T-helper 2 cell treated with Interferon-gamma antibody and Interleukin-4, amounts not matched to agents 100 ng/mL and 5 ng/mL, for 36 hours (primary cell): ENCODE results near the gene CFAP299. TPM values are rescaled to one million over a fixed set of nuclear protein-coding genes. Genes with fewer than 3 reads are reported as not detected.

ENCODE experiments used
- intact Hi-C: fragments of 100-400 bp; cut with micrococcal nuclease; formaldehyde crosslinking; loops from one replicate; pipeline ENCODE4 v1.15.1; 2023
- total RNA-seq: library from RNA; stranded (reverse); gene quantifications from 2 replicates; pipeline ENCODE4 v1.2.3, GENCODE V29; 2022

The CFAP299 gene
- total RNA-seq, 1 donor from 2014 or later: not detected

- intact Hi-C loops: no loop called here
Measured at GRCh38 chr4:80387390-80388283, 52.1 kb downstream of the CFAP299 start.

DNA sequence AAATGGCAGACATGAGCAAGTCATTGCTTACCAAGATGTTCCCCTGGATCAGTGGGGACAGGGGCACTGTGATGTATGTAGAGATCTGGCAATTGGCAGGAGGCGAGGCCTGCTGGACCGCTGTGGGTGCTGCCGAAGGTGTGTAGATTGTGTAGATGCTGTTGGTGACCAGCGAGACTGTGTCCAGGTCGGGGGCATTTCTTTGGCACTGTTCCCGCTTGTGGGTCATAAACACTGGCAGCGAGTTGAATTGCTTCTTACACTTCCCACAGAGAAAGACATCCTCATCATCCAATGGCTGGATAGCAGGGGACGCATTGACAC lies 52.7 kb downstream of the CFAP299 start:
- intact Hi-C loops: no loop called here

- intact Hi-C loops: no loop called here
Measured at GRCh38 chr4:80390178-80390577, 54.6 kb downstream of the CFAP299 start.

GRCh38 chr4:80393246-80393969 lies 57.9 kb downstream of the CFAP299 start:
- intact Hi-C loops: no loop called here

- intact Hi-C loops: no loop called here
Measured at GRCh38 chr4:80393970-80394250, 58.4 kb downstream of the CFAP299 start.

DNA sequence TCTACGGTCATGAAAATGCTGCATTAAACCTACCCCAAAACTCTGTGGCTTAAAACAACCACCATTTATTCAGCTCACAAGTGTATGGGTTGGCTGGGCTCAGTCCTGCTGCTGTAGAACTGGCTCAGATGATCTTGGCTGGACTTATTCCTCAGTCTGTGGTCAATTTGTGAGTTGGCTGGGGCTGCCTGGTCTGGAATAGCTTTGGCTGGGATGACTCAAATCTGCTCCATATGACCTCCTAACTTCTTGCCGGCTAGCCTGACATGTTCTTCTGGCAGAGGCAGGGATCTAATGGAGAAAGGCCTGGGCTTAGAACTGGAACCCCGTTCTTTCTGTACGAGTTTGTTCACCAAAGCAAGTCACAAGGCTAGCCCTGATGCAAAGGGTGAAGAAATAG lies 71.7 kb downstream of the CFAP299 start:
- intact Hi-C loops: no loop called here

- intact Hi-C loops: no loop called here
Measured at GRCh38 chr4:80409809-80410208, 74.3 kb downstream of the CFAP299 start.

GRCh38 chr4:80412322-80412721 lies 76.8 kb downstream of the CFAP299 start:
- intact Hi-C loops: no loop called here

- intact Hi-C loops: no loop called here
Measured at GRCh38 chr4:80413086-80413485, 77.6 kb downstream of the CFAP299 start.

DNA sequence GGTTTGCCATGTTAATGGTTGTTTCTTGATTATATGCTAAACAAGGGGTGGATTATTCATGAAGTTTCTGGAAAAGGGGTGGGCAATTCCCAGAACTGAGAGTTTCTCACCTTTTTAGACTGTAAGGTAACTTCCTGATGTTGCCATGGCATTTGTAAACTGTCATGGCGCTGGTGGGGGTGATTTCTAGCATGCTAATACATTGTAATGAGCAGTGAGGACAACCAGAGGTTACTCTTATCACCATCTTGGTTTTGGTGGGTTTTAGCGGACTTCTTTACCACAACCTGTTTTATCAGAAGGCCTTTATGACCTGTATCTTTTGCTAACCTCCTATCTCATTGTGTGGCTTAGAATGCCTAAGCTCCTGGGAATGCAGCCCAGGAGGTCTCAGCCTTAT lies 81.5 kb downstream of the CFAP299 start:
- intact Hi-C loops: no loop called here

GRCh38 chr4:80419946-80420345 lies 84.4 kb downstream of the CFAP299 start:
- intact Hi-C loops: loop anchor here (5.0 kb wide), 1 partner anchor 72 kb away; no protein-coding TSS in a partner anchor

DNA sequence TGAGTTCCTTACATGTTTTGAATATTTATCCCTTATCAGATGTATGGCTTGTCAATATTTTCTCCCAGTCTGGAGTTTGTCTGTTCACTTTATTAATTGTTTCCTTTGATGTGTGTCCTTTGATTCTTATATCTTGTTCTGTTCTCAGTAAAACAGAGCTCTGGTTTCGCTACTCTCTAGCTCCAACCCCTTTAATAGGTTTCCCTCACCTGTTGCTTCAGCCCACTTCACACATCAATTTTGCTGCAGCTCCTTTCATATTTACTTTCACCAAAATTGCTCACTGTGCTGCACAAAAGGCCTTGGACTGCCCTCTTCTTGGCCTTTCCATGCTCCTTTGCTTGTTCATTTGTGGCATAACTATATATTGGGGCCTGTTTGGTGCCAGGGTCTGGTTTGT lies 85.1 kb downstream of the CFAP299 start:
- intact Hi-C loops: loop anchor here (5.0 kb wide), 1 partner anchor 72 kb away; no protein-coding TSS in a partner anchor

DNA sequence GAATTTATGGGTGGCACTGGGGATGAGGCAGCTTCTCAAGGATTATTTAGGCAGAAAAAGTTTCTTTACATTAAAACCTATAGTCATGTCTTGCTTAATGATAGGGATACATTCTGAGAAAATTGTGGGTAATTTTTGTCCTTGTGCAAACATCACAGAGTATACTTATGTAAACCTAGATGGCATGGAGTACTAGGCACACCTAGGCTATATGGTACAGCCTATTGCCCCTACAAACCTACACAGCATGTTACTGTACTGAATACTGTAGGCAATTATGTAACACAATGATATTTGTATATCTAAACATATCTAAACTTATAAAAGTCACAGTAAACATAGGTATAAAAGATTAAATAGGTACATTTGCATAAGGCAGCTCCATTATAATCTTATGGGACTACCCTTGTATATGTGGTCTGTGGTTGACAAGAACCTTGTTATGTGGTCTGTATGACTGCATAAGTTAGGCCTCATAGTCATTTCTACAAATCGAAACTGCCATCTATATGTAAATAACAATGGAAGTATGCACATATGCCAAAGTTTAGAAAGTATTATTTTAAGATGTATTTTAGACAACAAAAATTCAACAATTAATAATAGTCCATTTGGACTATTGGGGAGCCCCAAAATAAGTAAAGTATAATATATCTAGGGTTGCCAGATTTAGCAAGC lies 87.3 kb downstream of the CFAP299 start:
- intact Hi-C loops: loop anchor here (5.0 kb wide), 1 partner anchor 69 kb away; no protein-coding TSS in a partner anchor

DNA sequence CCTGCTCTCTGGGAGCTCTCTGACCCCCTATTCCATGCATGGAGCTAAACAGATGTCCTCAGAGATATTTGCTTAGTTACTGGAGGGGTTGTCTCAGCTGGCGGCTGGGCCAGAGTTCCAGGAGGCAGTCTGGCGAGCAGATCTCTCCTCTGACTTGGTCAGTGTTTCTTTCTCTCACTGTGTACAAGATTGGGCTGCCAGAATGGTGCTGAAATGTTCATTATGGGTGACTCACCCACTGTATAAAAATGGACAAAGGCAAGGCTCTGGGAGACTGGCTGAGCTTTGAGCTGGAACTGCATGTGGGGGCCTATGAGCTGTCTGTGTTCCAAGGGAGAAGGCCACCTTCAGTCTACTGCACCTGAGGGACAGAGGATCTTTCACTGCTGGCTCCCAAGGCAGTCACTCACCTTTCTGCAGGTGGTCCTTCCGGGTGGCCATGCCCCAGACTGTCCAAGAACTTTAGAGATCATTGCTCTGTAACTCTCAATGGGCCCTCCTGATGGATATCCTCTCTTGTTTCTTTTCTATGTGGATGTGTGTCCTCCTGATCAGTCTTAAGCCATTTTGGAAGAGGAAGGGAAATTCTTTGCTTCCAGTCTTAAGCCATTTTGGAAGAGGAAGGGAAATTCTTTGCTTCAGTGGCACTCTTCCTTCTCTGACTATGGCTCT lies 88.2 kb downstream of the CFAP299 start:
- intact Hi-C loops: loop anchor here (5.0 kb wide), 1 partner anchor 69 kb away; no protein-coding TSS in a partner anchor

- intact Hi-C loops: loop anchor here (5.0 kb wide), 1 partner anchor 68 kb away; no protein-coding TSS in a partner anchor
Measured at GRCh38 chr4:80424225-80424581, 88.7 kb downstream of the CFAP299 start.

DNA sequence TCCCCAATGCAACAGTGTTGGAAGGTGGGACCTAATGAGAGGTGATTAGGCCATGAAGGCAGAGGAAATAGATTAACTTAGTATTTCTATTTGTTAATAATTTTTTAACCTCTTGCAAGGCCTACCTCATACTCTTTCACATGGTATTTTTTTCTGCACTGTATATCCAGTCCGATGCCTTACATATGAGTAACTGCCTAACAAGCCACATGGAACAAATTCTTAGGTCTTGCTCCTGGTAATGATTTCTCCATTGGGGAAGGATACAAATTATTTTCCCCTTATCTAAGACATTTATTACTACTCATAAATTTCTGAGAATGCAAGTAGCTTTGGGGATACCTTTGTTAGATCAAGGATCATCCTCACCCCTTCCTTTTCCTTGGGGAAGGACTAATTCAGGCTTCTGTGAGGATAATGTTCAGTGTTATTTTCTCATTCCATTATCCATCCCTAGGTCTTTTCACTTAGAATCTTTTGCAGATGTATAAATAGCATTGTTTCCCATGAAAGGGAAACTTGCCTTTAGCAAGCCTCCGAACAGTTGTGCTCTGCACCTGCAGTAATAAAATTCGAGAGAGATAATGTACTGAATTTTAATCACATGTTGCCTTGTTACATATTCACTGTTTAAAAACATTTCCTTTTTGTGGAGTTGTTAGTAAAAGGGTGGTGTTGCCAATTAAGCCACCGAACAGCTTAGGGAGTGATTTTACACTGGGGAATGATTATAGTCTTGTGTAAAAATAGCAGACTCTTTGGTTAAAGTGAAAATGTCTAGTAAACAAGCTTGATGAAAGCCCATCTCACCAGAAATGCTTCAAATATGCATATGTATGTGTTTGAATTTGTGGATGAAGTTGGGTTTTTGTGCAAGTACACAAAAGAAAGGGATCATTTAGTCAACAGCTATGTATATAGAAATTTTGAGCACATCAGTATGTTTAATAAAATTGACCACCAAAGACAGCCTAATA lies 89.9 kb downstream of the CFAP299 start:
- intact Hi-C loops: no loop called here

GRCh38 chr4:80431203-80431965 lies 95.9 kb downstream of the CFAP299 start:
- intact Hi-C loops: no loop called here

DNA sequence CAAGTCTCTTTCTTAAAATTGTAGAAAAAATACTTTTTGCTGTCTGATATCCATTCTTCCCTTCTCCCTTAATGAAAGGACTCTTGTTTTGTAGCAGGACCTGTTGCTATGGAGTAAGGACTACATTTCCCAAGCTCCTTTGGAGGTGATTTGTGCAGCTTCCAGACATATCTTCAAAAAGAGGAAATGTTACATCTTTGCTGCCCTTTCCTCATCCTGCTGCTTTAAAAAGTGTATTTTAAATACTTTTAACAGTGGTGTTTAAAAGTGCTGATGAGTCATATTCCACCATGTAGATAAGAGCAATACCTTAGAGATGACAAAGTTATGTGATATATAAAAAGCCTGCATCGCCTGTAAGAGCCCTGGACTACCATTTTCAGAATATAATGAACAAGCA lies 98.7 kb downstream of the CFAP299 start:
- intact Hi-C loops: no loop called here

DNA sequence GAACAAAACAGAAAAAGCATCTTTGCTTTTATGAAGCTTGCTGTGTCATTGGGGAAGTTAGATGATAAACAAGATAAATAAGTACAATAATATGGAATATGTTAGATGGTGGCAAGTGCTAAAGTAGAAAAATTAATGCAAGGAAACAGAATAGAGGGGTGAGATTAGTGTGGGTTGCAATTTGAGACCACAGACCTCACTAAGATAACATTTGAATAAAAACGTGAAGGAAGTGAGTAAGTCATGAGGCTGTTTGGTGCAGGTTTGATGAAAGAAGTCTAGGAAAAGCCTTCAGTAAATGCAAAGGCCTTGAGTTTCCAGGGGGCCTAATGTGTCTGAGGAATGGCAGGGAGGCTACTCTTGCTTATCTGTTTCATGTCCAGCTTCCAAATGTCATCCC lies 102.5 kb downstream of the CFAP299 start:
- intact Hi-C loops: no loop called here
